Ovary (tissue), 9 donors: Measurements from ENCODE around the gene TCF4. TPM values are rescaled to one million over a fixed set of nuclear protein-coding genes. Genes with fewer than 3 reads are reported as not detected.

ENCODE experiments used
- DNase-seq, 5 donors: peaks; one replicate each; pipeline ENCODE4 v3.0.0-alpha.2; 2019 to 2020
- H3K27ac ChIP-seq, 2 donors: fragments of 200-600 bp; one replicate each; pipeline versions ENCODE4 v1.5.1 to v1.8.0; 2019 to 2022
- H3K27me3 ChIP-seq: fragments of 200-600 bp; one replicate; pipeline ENCODE4 v1.8.0; 2022
- H3K36me3 ChIP-seq: fragments of 200-600 bp; sonication (generic); one replicate; pipeline ENCODE4 v1.5.1; 2019
- H3K4me1 ChIP-seq: one replicate; pipeline ENCODE4 v1.8.1; 2013; ENCODE audit warnings: mild to moderate bottlenecking, moderate library complexity; ENCODE audit not compliant: insufficient read depth
- H3K4me3 ChIP-seq: fragments of 200-600 bp; sonication (generic); one replicate; pipeline ENCODE4 v1.5.1; 2017
- H3K9me3 ChIP-seq, 2 donors: fragments of 200-600 bp in 1 of 2; sonication (generic) in 1 of 2; one replicate each; pipeline versions ENCODE4 v1.5.1 to v1.8.1; 2013 to 2019; ENCODE audit warnings: mild to moderate bottlenecking in 1 of 2, moderate library complexity in 1 of 2
- EP300 ChIP-seq: sonication (generic); formaldehyde crosslinking; IDR thresholded peaks from one replicate; pipeline ENCODE4 v1.6.1; 2017; ENCODE audit warnings: antibody characterized with exemption
- POLR2A ChIP-seq: fragments of 450-650 bp; IDR thresholded peaks from one replicate; pipeline ENCODE4 v1.6.1; 2017; ENCODE audit warnings: antibody characterized with exemption, mild to moderate bottlenecking, moderate library complexity
- WGBS, 3 donors: extraction: QIAGEN DNeasy Blood & Tissue Kit in 1 of 3; methylation state at CpG; one replicate each; pipeline versions ENCODE4 v1.1.5 to v1.1.7; 2013 to 2017; 5-methylcytosine and 5-hydroxymethylcytosine counted together
- intact Hi-C, 4 donors: fragments of 100-400 bp; cut with DNase I; formaldehyde crosslinking; loops; one replicate each; pipeline versions ENCODE4 v1.11.0 to v1.15.1; 2022 to 2023
- polyA plus RNA-seq, 2 donors: library from polyadenylated mRNA; stranded (reverse); fragments of 200-250 nt in 1 of 2; fragments of 350-450 nt in 1 of 2; fragmentation: Illumina TruSeq in 1 of 2; extraction: RNeasy Lipid Tissue Mini Kit (QIAGEN cat#74804) in 1 of 2; gene quantifications; one replicate each; pipeline ENCODE4 v1.2.3, GENCODE V29; 2013 to 2014
- total RNA-seq, 7 donors: library from RNA; depleted of rRNA in 2 of 7; stranded (reverse); fragments of >200 nt in 2 of 7; fragmentation: NEBNext Ultra II Directional in 3 of 7; extraction: Animal tissue kit (Norgen Biotek cat#: 25700) in 3 of 7; gene quantifications; one replicate each; pipeline versions ENCODE4 v1.1.0 to v1.2.4, GENCODE V29; 2016 to 2023
- TF ChIP-seq, protein P1 (sequence below), 3 donors: fragments of 450-650 bp in 2 of 3; fragments of 200-600 bp in 1 of 3; IDR thresholded peaks; one replicate each; pipeline versions ENCODE4 v1.5.1 to v1.8.0; 2016 to 2022; ENCODE audit warnings: antibody characterized with exemption in 3 of 3, mild to moderate bottlenecking in 1 of 3
- donor health status: DM: no; HTN: no; CAD: no; lungs with moderate emphysema.
- donor health status: DM: no; HTN: no; CAD: no.
- donor health status: Bipolar disorder and iron deficiency.
- donor health status: DM: yes; HTN: yes; CAD: no.
- donor health status: DM: no; HTN: no; CAD: no.
- donor health status: DM: yes; HTN: yes; CAD: no.

TCF4 gene
- total and polyA plus RNA-seq, 9 donors, result 36.5 to 131 (median 112) TPM

- intact Hi-C loops, result loop anchor here in 1 of 4 donors (10.0 kb wide), 1 partner anchor 62 kb away; no protein-coding TSS in a partner anchor
- TF ChIP-seq EP300 (no peak), POLR2A (no peak)
- TF ChIP-seq, protein P1, sequence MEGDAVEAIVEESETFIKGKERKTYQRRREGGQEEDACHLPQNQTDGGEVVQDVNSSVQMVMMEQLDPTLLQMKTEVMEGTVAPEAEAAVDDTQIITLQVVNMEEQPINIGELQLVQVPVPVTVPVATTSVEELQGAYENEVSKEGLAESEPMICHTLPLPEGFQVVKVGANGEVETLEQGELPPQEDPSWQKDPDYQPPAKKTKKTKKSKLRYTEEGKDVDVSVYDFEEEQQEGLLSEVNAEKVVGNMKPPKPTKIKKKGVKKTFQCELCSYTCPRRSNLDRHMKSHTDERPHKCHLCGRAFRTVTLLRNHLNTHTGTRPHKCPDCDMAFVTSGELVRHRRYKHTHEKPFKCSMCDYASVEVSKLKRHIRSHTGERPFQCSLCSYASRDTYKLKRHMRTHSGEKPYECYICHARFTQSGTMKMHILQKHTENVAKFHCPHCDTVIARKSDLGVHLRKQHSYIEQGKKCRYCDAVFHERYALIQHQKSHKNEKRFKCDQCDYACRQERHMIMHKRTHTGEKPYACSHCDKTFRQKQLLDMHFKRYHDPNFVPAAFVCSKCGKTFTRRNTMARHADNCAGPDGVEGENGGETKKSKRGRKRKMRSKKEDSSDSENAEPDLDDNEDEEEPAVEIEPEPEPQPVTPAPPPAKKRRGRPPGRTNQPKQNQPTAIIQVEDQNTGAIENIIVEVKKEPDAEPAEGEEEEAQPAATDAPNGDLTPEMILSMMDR (IDR thresholded peaks at IDR 0.05), result no peak
- Histone ChIP-seq H3K4me3 (no peak overlapping the region), H3K36me3 (no peaks in the 10 kb centered on the region), H3K27ac (no peak overlapping the region), H3K9me3 (no peaks in the 10 kb centered on the region), H3K27me3 (no peaks in the 10 kb centered on the region), H3K4me1 (no peaks in the 10 kb centered on the region)
- DNase-seq, result no peak
- 76 to 91% (median 87%) methylated on average over 2 of the region's 2 CpGs for WGBS, 3 donors
These were observed 45.0 kb upstream of the TCF4 start for GRCh38 chr18:55633032-55633431.

GRCh38 chr18:55629133-55629532 lies 41.1 kb upstream of the TCF4 start:
- H3K27me3 ChIP-seq, result no peaks in the 10 kb centered on the region
- intact Hi-C loops, result no loop called here
- no peak for TF ChIP-seq EP300
- TF ChIP-seq POLR2A, result no peak
- TF ChIP-seq, protein P1 (IDR thresholded peaks at IDR 0.05), result no peak
- H3K4me1 ChIP-seq, result no peaks in the 10 kb centered on the region
- no peak for DNase-seq
- H3K9me3 ChIP-seq, result no peaks in the 10 kb centered on the region
- WGBS, 3 donors, result 78 to 91% (median 90%) methylated on average over 1 of the region's 1 CpG
- no peaks in the 10 kb centered on the region for H3K36me3 ChIP-seq
- no peak overlapping the region for H3K4me3 ChIP-seq
- H3K27ac ChIP-seq, result no peak overlapping the region

DNA sequence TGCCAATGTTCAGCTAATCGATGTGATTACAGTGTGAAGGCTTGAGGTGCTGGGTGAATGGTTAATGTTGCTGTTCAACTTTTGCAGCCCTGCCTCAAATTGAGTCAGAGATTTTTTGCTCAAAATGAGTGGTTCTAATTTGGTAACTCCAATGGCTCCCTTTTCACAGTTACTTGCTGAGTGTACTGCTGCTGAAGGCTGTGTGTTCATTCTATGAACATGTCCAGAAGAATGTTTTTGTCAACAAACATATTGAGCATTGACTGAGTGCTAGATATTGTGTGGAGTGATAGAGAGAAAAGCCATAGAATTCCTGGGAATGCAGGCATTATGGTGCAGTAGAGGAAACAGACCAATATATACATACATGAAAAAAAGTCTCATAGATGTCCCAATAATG lies 39.0 kb upstream of the TCF4 start:
- Histone ChIP-seq H3K4me1 (no peaks in the 10 kb centered on the region), H3K9me3 (no peaks in the 10 kb centered on the region), H3K27ac (no peak overlapping the region), H3K36me3 (no peaks in the 10 kb centered on the region), H3K27me3 (no peaks in the 10 kb centered on the region), H3K4me3 (no peak overlapping the region)
- TF ChIP-seq, protein P1 (IDR thresholded peaks at IDR 0.05), result no peak
- TF ChIP-seq POLR2A, result no peak
- TF ChIP-seq EP300, result no peak
- WGBS, 3 donors, result 93 to 98% (median 97%) methylated on average over 1 of the region's 1 CpG
- DNase-seq, result no peak
- intact Hi-C loops, result no loop called here

GRCh38 chr18:55625901-55626300 lies 37.9 kb upstream of the TCF4 start:
- TF ChIP-seq POLR2A, result no peak
- TF ChIP-seq EP300, result no peak
- TF ChIP-seq, protein P1 (IDR thresholded peaks at IDR 0.05), result no peak

More at GRCh38 chr18:55625901-55626300, 37.9 kb upstream of the TCF4 start:
- no peaks in the 10 kb centered on the region for H3K27me3 ChIP-seq
- 31 to 50% (median 47%) methylated on average over 2 of the region's 2 CpGs for WGBS, 3 donors
- H3K27ac ChIP-seq, result no peak overlapping the region
- DNase-seq, result no peak
- no peaks in the 10 kb centered on the region for H3K4me1 ChIP-seq
- intact Hi-C loops, result no loop called here
- no peaks in the 10 kb centered on the region for H3K36me3 ChIP-seq
- H3K4me3 ChIP-seq, result no peak overlapping the region
- no peaks in the 10 kb centered on the region for H3K9me3 ChIP-seq
